GM21786 (cell line): ENCODE results near the gene PRUNE2.
"Not testable (repeated sequence)": the region's sequence is repeated elsewhere in the genome, so short reads cannot be mapped to it uniquely, and the experiment has no call there.

ENCODE experiments used
- ATAC-seq: cut with Tn5 transposase; IDR thresholded peaks from one replicate; pipeline ENCODE4 v1.9.1; 2021; ENCODE audit not compliant: unreplicated experiment

Gene PRUNE2, protein sequence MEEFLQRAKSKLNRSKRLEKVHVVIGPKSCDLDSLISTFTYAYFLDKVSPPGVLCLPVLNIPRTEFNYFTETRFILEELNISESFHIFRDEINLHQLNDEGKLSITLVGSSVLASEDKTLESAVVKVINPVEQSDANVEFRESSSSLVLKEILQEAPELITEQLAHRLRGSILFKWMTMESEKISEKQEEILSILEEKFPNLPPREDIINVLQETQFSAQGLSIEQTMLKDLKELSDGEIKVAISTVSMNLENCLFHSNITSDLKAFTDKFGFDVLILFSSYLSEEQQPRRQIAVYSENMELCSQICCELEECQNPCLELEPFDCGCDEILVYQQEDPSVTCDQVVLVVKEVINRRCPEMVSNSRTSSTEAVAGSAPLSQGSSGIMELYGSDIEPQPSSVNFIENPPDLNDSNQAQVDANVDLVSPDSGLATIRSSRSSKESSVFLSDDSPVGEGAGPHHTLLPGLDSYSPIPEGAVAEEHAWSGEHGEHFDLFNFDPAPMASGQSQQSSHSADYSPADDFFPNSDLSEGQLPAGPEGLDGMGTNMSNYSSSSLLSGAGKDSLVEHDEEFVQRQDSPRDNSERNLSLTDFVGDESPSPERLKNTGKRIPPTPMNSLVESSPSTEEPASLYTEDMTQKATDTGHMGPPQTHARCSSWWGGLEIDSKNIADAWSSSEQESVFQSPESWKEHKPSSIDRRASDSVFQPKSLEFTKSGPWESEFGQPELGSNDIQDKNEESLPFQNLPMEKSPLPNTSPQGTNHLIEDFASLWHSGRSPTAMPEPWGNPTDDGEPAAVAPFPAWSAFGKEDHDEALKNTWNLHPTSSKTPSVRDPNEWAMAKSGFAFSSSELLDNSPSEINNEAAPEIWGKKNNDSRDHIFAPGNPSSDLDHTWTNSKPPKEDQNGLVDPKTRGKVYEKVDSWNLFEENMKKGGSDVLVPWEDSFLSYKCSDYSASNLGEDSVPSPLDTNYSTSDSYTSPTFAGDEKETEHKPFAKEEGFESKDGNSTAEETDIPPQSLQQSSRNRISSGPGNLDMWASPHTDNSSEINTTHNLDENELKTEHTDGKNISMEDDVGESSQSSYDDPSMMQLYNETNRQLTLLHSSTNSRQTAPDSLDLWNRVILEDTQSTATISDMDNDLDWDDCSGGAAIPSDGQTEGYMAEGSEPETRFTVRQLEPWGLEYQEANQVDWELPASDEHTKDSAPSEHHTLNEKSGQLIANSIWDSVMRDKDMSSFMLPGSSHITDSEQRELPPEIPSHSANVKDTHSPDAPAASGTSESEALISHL (N-terminal part only)

DNA sequence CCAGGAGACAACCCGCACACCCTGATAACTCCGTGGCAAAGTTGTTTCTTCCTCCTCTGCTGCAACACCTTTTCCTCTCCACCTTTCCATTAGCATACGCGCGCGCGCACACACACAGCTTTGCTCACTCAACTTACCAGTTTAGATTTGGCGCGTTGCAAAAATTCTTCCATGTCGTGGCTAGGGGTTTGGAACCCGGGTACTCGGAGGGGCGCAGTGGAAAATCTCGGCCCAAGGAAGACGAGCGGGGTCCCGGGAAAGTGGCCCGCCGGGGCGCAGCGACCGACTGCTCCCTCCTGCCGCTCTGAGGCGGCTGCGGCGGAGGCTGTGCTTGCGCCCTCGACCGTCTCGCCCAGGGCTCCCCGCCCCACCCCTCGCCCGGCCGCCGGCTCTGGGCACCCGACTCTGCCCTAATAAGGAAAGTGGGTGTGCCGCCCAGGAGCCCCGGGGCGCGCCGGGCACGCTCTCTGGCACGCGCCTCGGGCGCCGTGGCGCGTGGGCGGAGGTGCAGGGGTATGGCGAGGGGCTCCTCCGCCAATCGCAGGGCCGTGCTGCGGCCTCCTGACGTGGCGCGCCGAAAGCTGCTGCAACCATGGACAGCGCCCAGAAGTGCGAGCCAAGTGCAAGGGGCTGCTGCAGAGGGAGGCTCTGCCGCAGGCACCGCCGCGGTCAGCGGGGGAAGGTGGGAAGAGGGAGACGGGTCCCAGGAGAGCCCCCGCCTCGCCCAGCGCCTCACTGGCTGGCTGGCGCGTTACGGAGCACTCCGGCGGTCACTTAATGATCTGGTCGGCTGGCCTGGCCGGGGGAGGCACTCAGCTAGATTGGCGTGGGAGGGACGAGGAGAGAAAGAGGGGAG is at the start of gene PRUNE2:
Gene PRUNE2, minus strand, starts transcription at position 324 of the 856 bp plus-strand sequence. Its CDS starts 151 bp downstream, at position 173.
- ATAC-seq, result no peak

DNA sequence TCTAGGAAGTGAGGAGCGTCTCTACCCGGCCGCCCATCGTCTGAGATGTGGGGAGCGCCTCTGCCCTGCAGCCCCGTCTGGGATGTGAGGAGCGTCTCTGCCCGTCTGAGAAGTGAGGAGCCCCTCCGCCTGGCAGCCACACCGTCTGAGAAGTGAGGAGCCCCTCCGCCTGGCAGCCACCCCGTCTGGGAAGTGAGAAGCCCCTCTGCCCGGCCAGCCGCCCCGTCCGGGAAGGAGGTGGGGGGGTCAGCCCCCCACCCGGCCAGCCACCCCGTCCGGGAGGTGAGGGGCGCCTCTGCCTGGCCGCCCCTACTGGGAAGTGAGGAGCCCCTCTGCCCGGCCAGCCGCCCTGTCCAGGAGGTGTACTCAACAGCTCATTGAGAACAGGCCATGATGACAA is 49.5 kb upstream of the PRUNE2 start:
- ATAC-seq, result not testable (repeated sequence)

DNA sequence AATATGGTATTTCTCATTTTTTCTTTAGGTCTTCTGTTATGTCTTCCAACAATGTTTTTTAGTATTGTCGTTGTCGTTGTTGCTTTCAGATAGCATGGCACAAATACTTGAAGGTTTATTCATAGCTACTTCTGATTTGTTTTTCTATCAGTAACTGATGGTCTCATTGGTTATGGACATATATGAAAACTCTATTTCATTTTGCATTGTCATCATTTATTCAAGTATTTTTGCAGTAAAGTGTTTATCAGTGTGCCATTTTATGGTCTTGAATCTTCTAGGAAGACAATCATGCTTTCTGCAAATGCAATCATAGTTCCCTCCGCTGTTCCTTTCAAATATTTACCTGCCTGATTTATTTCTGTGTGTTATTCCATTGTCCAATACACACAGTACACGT is 44.0 kb upstream of the PRUNE2 start:
- no peak for ATAC-seq

DNA sequence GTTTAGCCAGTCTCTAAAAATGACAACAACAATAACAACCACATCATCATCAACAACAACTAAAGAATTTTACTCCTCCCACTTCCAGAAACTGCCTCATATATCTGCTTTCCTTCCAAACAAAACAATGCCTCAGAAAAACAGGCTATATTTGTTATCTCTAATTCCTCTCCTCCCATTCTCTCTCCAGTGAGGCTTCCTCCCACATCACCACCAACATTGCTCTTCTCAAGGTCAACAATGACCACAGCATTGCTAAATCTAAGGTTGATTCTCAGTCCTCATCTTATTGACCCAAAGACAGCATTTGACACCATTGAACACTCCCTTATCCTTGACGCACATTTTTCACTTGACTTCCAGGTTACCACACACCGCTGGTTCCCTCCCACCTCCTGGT is 38.1 kb upstream of the PRUNE2 start:
- no peak for ATAC-seq

DNA sequence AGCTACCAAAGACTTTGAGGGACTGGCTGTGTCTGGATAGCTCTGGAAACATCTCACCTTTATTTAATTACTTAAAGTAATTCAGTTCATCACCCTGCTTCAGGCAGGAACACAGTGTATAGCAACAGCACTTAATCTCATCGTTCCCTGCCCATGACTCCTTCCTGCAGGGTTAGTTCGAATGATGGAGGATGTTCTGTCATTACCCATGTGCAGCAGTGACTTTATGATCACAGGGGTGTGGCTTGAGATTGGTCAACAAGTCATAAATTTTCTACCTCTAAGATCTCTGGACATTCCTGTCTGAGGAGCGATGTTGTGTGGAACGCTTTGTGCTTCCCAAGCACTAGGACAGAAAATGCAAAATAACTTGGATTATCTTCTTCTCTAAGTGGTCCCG is 37.1 kb upstream of the PRUNE2 start:
- no peak for ATAC-seq

DNA sequence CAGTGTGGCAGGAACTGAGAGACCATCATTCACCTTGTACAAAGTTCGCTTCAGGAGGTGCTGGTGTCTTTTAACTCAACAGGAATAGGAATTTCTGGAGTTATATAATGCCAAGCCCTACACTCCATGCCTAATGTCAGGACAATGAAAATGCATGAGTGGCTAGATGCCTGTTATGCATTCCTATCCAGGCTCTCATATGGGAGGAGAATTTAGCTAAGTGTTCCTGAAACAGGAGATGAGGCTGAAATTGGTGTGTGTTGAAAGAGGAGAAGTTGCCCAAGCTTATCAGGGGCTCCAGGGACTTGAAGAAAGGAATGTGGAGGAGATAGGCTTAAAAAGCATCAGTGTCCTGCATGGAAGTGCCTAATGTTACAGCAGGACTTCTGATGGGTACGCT is 26.8 kb upstream of the PRUNE2 start:
- ATAC-seq, result no peak

DNA sequence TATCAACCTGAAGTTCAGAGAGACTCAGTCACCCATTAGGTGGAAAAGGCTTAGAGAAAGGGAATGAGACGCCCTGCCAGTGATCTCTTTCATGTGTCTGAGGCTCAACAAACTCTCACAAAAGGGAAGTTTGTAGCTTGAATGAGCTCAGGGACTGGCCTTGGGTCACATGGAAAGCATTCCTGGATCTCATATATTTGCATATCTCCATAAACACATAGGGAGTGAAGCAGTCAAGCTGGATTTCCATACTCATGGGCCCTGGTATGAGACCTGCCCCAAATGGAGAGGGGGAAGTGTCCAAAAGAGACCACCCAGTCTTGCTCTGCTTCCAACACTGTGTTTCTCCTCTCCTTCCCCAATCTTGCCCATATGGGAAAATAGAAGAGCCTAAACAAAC is 26.4 kb upstream of the PRUNE2 start:
- no peak for ATAC-seq

DNA sequence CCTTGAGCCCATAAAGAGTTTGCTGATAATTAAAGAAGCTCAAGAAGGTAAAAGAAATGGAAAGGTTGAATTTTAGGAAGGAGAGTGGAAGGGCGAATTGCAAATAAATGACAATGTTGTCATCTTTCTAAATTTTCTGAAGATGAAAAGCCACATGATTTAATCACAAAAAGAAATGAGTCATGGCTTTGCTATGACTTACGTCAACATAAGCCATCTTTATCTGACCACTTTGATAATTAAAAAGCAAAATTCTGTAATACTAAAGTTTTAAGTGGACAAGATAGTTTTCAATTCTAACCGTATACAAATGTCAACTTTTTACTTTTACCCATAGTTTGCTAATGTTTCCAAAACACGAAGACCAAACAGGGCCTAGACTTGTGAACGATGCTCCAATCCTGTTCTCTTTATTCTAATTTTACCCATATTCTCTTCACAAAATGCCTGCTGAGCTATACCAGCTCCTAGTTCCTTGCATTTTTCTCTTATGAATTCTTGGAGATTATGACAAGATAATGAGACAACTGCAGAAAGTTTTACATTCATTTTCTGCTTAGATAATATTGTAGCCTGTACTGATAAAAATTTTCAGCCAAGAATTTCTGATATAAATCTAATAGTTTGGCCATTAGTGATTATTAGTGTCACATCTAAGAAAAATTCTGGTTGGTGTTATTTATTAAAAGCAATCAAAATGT is 21.8 kb upstream of the PRUNE2 start:
- no peak for ATAC-seq

DNA sequence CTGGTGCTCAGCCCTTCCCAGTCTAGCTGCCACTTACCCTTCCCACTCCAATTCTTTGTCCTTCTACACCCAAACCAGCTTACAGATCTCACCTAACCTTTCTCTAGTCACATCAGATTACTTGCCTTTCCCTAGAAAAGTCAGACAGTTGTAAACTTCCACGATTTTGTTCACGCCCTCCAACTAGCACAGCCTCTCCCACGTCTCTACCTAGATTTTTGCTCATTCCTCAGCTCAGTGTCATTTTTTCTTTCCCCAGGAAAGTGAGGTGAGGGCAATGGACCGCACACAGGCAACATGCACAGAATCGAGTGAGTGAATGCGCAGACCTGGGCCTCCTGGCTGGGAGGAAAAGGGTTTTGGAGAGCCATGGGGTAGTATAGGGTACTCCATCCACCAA is 20.9 kb upstream of the PRUNE2 start:
- no peak for ATAC-seq

DNA sequence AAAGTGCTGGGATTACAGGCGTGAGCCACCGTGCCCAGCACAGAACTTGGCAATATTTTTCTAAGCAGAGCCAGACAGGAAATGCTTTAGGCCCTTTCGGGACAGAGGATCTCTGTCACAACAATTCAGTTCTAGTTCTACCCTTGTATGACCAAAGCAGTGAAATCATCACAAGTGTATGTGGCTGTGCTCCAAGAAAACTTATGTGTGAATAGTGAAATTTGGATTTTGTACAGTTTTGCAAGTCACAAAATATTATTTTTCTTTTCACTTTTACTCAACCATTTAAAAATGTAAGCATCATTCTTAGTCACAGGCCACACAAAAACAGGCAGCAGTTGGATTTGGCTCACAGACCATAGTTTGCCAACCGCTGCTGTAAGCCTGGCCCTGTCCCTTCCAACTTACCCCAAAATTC is 20.4 kb upstream of the PRUNE2 start:
- no peak for ATAC-seq

DNA sequence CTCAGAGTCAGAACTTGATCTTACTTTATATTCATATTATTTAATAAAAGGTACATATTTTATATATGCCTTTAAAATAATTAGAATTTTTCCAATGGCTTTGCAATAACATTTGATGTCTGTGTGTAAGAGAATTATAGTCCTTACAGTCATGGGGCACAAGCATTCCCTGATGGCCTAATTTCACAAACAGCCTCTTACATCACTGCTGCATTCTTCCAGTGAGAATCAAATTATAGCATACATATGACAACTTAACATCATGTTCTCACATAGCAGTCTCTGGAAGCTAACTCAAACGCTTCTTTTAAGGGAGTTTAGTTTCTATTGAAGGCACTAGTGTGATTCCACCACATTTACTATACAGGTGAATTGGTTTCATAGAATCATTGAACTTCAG is 15.3 kb upstream of the PRUNE2 start:
- no peak for ATAC-seq

DNA sequence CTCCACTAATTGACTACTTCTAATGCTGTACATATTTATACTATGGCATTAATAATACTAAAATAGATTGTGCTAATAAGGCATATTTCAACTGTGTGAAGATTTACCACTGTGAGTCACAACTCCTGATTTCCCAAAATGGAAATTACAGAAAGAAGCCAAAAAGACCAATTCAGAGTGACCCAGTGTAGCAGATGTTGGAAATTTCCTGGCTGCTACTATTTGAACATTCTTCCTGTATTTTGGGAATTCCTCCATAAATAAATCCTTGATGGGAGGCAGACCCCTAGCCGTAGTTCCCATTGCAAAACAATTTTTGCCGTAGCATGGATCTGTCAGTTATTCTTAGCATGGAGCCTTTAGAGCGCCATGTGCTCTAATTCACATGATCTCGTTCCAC is 11.4 kb upstream of the PRUNE2 start:
- ATAC-seq, result no peak

DNA sequence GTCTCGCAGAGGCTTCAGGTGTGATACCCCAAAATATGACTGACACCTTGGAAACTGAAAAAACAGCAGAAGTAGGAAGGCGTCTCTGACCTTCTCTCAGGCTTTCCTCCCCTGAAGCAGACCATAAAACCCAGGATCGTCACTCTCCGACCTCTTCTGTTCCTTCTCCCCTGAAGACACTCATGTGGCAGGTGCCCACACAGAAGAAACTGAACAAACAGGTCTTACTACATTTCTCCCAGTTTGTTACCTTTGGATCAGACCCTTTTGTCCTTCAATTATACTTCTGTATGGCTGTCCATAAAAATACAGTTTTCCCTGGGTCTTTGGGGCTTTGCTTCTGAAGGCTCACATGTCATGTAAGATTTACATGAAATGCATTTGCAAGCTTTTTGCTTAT is 10.3 kb upstream of the PRUNE2 start:
- ATAC-seq, result no peak

DNA sequence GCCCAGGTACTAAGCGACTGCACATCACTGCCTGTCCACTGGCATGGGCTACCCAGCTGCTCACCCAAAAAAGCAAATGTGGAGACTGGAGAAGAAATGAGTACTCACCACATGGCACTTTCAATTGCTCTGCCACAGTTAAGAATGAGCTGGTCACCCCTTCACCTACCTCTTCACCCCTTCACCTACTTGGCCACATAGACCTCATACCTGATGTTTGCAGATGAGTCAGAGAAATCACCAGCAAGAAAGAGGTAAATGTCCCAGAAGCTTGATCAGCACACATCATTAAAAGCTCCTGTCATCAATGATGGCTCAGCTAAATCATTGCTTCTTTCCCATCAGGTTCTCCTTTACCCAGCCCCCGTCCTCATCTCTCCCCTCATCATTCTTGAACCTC is 7.6 kb upstream of the PRUNE2 start:
- ATAC-seq, result no peak

DNA sequence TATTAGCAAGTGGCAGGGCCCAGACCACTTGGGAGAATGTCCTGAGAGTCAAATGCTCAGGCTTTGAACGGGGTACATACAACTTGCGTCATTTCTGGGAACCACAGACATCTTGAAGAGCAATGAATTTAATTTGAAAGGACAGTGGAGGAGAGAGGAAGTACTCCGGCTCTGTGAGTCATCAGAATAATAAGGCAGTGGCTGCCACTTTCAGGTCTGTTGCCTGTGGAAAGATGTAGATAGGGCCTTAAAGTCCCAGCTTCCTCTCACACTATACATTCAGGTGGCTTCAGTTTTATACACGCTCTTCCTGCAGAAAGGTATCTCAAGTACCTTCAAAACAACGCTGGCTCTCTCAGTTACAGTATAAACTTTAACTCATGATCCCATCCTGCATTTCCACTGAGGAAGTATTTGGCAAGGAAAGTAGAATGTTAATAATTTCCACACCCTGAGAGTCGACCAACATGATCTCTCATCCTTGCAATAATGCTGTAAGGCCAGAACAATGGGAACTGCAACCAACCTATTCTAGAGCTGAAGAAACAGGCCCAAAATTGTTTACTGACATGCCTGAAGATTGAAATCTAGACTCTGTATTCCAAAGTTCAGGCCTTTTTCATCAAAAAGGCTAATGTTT is 6.8 kb upstream of the PRUNE2 start:
- ATAC-seq, result no peak

DNA sequence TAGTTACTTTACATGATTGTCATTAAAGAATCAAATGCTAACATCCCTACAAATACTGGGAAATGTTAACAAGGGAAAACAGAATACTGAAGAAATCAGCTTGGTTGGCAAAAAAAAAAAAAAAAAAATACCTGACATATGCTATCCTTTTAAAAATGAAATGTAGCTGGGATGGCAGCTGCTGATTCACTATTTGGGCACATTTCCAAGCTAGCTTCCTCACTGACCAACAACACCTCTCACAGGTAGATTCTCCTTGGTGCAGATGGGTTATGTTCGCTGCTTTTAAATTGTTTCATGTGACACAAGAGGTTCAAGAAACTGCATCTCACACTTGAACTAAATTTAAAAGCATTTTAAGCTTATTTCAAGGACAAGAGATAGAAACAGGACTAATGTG is 6.1 kb upstream of the PRUNE2 start:
- ATAC-seq, result no peak

DNA sequence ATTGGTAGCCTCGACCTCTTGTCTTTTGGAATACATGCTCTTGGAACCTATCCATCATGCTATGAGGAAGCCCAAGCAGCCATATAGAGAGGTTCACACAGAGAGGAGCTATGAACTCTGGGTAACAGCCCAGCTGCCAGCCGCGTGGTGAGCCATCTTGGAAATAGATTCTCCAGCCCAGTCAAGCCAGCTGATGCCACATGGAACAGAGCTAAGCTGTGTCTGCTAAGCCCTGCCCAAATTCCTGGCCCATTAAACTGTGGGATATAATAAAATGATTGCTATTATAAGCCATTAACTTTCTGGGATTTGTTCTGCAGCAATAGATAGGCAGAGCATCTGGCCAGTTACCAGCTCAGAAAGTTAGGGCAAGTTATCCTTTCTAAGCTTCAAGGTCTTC is 4.9 kb upstream of the PRUNE2 start:
- no peak for ATAC-seq

DNA sequence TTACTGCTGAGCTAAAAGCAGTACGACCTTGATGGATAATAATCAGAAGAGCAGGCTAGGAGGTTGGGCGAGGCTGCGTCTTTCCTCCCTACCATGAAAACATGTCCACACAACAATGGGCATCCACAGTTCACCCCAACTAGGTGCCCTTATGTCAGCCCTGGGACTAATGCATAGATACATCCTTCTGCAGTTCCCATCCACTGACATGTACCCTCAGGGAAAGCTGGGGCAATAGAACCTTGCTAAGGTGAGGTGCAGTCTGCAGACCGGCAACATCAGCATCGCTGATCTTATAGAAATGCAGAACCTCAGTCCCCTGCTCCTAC is 697 bp upstream of the PRUNE2 start:
- ATAC-seq, result no peak

DNA sequence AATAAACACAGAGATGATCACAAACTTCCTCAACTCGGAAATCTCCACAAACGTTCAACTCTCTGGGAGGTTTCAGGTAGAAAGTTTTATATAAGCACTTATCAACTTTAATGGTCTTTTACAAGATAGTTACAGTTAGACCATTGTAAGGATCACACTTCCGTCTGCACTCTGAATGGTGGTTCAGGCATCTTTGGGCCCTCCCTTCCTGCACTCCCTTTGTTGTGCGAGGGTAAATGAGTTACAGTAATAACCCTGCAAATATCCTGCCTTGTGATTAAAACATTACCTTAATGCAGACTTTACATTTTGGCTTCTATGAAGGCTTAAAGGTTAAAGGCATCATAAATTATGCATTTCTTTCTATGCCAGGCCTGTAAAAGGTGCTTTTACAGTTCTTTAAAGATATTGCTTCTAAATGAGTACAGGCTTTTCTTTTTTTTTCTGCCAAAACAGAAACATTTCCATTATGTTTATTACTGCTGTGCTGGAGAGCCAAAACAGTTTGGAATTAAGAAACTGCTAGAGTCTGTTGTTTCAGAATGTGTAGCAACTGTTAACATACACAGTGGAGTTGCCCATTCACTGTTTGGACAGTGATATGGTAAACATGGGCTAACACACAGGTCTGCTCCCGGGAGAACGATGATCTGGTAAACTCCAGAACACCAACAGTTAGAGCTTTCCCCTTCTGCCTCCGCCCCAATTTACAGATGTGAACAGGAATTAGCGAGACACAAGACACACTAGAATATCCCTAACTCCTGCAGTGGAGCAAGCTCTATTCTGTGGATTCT is 1.1 kb downstream of the PRUNE2 start:
- ATAC-seq, result no peak
